Type B pancreatic cell (in vitro differentiated cells): Measurements from ENCODE around the gene NSFL1C. TPM values are rescaled to one million over a fixed set of nuclear protein-coding genes. Genes with fewer than 3 reads are reported as not detected.

Experiments used
- DNase-seq: peaks from one replicate; pipeline ENCODE4 v3.0.0; 2021; ENCODE audit warnings: mixed read lengths; ENCODE audit not compliant: unreplicated experiment; ENCODE audit errors: extremely low spot score
- H3K27ac Mint-ChIP-seq: 2 replicates; pipeline ENCODE4 v1.8.0; 2021; ENCODE audit warnings: mild to moderate bottlenecking, mixed read lengths
- H3K27me3 Mint-ChIP-seq: 2 replicates; pipeline ENCODE4 v1.8.0; 2021; ENCODE audit warnings: mixed read lengths
- H3K36me3 Mint-ChIP-seq: 2 replicates; pipeline ENCODE4 v1.8.0; 2021; ENCODE audit warnings: mixed read lengths
- H3K4me1 Mint-ChIP-seq: one replicate; pipeline ENCODE4 v1.8.0; 2021; ENCODE audit warnings: mixed read lengths; ENCODE audit not compliant: unreplicated experiment
- H3K4me3 Mint-ChIP-seq: 2 replicates; pipeline ENCODE4 v1.8.0; 2021; ENCODE audit warnings: mild to moderate bottlenecking, mixed read lengths
- H3K9me3 Mint-ChIP-seq: 2 replicates; pipeline ENCODE4 v1.8.0; 2021; ENCODE audit warnings: mixed read lengths
- total RNA-seq: library from RNA; stranded (reverse); gene quantifications from 2 replicates; pipeline ENCODE4 v1.2.1, GENCODE V29; 2021; ENCODE audit warnings: low replicate concordance
- TF ChIP-seq, protein P1 (sequence below): fragments of 200-600 bp; sonication (generic); conservative IDR thresholded peaks from 2 replicates; pipeline ENCODE4 v1.5.0; 2021; ENCODE audit warnings: antibody characterized with exemption, mild to moderate bottlenecking

Gene NSFL1C
- total RNA-seq, 1 donor from 2014 or later = 81.0 TPM

GRCh38 chr20:1434571-1435336 is 31.9 kb downstream of the NSFL1C start:
- H3K4me1 Mint-ChIP-seq = peaks cover 4% of the 10 kb centered on the region
- H3K9me3 Mint-ChIP-seq = no peaks in the 10 kb centered on the region
- TF ChIP-seq, protein P1, sequence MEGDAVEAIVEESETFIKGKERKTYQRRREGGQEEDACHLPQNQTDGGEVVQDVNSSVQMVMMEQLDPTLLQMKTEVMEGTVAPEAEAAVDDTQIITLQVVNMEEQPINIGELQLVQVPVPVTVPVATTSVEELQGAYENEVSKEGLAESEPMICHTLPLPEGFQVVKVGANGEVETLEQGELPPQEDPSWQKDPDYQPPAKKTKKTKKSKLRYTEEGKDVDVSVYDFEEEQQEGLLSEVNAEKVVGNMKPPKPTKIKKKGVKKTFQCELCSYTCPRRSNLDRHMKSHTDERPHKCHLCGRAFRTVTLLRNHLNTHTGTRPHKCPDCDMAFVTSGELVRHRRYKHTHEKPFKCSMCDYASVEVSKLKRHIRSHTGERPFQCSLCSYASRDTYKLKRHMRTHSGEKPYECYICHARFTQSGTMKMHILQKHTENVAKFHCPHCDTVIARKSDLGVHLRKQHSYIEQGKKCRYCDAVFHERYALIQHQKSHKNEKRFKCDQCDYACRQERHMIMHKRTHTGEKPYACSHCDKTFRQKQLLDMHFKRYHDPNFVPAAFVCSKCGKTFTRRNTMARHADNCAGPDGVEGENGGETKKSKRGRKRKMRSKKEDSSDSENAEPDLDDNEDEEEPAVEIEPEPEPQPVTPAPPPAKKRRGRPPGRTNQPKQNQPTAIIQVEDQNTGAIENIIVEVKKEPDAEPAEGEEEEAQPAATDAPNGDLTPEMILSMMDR = no peak
- DNase-seq = no peak
- no peak overlapping the region for H3K4me3 Mint-ChIP-seq
- peaks cover 9% of the 10 kb centered on the region for H3K27me3 Mint-ChIP-seq
- H3K27ac Mint-ChIP-seq = no peak overlapping the region
- H3K36me3 Mint-ChIP-seq = peaks cover 4% of the 10 kb centered on the region

- peaks cover 4% of the 10 kb centered on the region for H3K4me1 Mint-ChIP-seq
- DNase-seq = no peak
- no peaks in the 10 kb centered on the region for H3K9me3 Mint-ChIP-seq
- H3K27ac Mint-ChIP-seq = no peak overlapping the region
- peaks cover 9% of the 10 kb centered on the region for H3K27me3 Mint-ChIP-seq
- peaks cover 4% of the 10 kb centered on the region for H3K36me3 Mint-ChIP-seq
- no peak overlapping the region for H3K4me3 Mint-ChIP-seq
- TF ChIP-seq, protein P1 = no peak
Measured at GRCh38 chr20:1431158-1431557, 35.5 kb downstream of the NSFL1C start.

DNA sequence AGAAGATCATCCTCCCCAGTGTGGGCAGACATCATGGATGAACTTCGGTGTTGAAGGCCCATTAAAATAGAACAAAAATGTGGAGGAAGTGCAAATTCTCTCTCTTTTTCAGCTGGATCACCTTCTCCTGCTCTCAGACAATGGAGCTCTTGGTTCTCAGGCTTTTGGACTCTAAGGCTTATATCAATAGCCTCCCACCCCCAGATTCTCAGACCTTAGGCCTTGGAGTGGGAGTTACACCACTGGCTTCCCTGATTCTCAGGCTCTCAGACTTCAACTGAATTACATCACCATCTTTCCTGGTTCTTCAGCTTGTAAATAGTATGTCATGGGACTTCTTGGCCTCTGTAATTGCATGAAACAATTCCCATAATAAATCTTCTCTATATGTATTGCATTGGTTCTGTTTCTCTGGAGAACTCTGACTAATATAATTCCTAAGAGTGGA is 36.6 kb downstream of the NSFL1C start:
- Mint-ChIP-seq H3K36me3 (peaks cover 4% of the 10 kb centered on the region), H3K27ac (no peak overlapping the region), H3K4me3 (no peak overlapping the region), H3K4me1 (peaks cover 4% of the 10 kb centered on the region), H3K27me3 (peaks cover 11% of the 10 kb centered on the region), H3K9me3 (no peaks in the 10 kb centered on the region)
- TF ChIP-seq, protein P1 = no peak
- no peak for DNase-seq

GRCh38 chr20:1429143-1429728 is 37.4 kb downstream of the NSFL1C start:
- Mint-ChIP-seq H3K27ac (no peak overlapping the region), H3K36me3 (peaks cover 1% of the 10 kb centered on the region), H3K27me3 (peaks cover 11% of the 10 kb centered on the region), H3K9me3 (no peaks in the 10 kb centered on the region), H3K4me1 (peaks cover 4% of the 10 kb centered on the region), H3K4me3 (no peak overlapping the region)
- no peak for DNase-seq
- TF ChIP-seq, protein P1 = no peak

DNA sequence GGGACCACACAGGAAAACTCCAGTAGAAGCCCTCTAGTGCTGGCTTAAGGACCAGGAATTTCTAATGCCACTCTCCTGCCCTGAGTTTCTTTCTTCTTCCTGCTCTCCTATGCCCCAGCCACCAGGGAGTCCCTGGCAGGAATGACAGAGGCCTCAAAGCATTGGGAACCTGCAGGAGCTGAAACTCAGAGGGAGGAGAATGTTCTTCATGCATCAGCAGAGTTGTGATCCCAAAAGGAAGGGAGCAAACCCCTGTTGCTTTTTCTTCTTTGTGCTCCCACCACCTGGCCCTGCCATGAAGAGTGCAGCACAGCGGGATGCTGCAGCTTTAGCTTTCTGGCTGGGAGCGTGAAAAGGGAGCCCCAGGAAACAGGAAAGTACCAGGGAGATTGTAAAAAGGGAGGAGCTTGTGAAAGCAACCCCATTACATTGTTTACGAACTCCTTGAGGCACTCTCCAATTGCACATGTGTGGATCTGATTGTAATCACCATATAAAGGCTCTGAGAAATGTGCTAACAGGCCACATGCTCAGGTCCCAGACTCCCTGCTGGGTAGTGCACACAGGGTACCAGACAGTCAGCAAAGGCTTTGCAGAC is 39.1 kb downstream of the NSFL1C start:
- DNase-seq = no peak
- Mint-ChIP-seq H3K36me3 (no peaks in the 10 kb centered on the region), H3K9me3 (no peaks in the 10 kb centered on the region), H3K27ac (no peak overlapping the region), H3K4me1 (peaks cover 4% of the 10 kb centered on the region), H3K27me3 (peaks cover 15% of the 10 kb centered on the region), H3K4me3 (no peak overlapping the region)
- TF ChIP-seq, protein P1 = peak; percentile 4
